Hepatocyte (in vitro differentiated cells): ENCODE data around the gene ITGAE.

ENCODE experiments used
- CTCF ChIP-seq: fragments of 200-600 bp; sonication (generic); IDR thresholded peaks from 2 replicates; pipeline ENCODE4 v1.5.1; 2016; ENCODE audit warnings: antibody characterized with exemption, mild to moderate bottlenecking; ENCODE audit not compliant: poor library complexity
- EZH2 ChIP-seq: fragments of 200-600 bp; sonication (generic); IDR thresholded peaks from 2 replicates; pipeline ENCODE4 v1.6.1; 2016; ENCODE audit warnings: antibody characterized with exemption, mild to moderate bottlenecking, borderline replicate concordance

- TF ChIP-seq CTCF (no peak), EZH2 (no peak)
Measured at GRCh38 chr17:3691617-3692067, 109.3 kb downstream of the ITGAE start.
